ENCODE measurements around the gene LRCH2.

Gene LRCH2

GRCh38 chrX:115192244-115192700 lies 41.6 kb downstream of the LRCH2 start:
- no peak for DNase-seq

- DNase-seq, result no peak
Measured at GRCh38 chrX:115191490-115192243, 42.2 kb downstream of the LRCH2 start.

GRCh38 chrX:115190636-115191489 lies 43.0 kb downstream of the LRCH2 start:
- DNase-seq, result no peak

GRCh38 chrX:115189646-115190635 lies 44.0 kb downstream of the LRCH2 start:
- no peak for DNase-seq

- no peak for DNase-seq
Measured at GRCh38 chrX:115189110-115189509, 44.8 kb downstream of the LRCH2 start, which contains the start of gene RBMXL3. Gene RBMXL3, plus strand, starts transcription at chrX:115189410. Its CDS starts 32 bp downstream, at chrX:115189442.

GRCh38 chrX:115183980-115184379 lies 49.9 kb downstream of the LRCH2 start:
- no peak for DNase-seq

GRCh38 chrX:115178473-115178872 lies 55.4 kb downstream of the LRCH2 start:
- DNase-seq, result no peak

- DNase-seq, result no peak
Measured at GRCh38 chrX:115177932-115178331, 56.0 kb downstream of the LRCH2 start.

- DNase-seq, result no peak
Measured at GRCh38 chrX:115174548-115174947, 59.3 kb downstream of the LRCH2 start.

GRCh38 chrX:115173181-115173580 lies 60.7 kb downstream of the LRCH2 start:
- no peak for DNase-seq

- no peak for DNase-seq
Measured at GRCh38 chrX:115147220-115147619, 86.7 kb downstream of the LRCH2 start.

- no peak for DNase-seq
Measured at GRCh38 chrX:115142057-115142456, 91.8 kb downstream of the LRCH2 start.

GRCh38 chrX:115138040-115138439 lies 95.9 kb downstream of the LRCH2 start:
- no peak for DNase-seq

GRCh38 chrX:115134382-115134781 lies 99.5 kb downstream of the LRCH2 start:
- no peak for DNase-seq

GRCh38 chrX:115112411-115112810 lies 121.5 kb downstream of the LRCH2 start:
- DNase-seq, result no peak

GRCh38 chrX:115098897-115099296 lies 135.0 kb downstream of the LRCH2 start:
- no peak for DNase-seq

GRCh38 chrX:115093191-115093590 lies 140.7 kb downstream of the LRCH2 start:
- no peak for DNase-seq

GRCh38 chrX:115089419-115089818 lies 144.5 kb downstream of the LRCH2 start:
- no peak for DNase-seq

GRCh38 chrX:115068896-115069295 lies 165.0 kb downstream of the LRCH2 start:
- DNase-seq, result no peak

- no peak for DNase-seq
Measured at GRCh38 chrX:115067812-115068211, 166.1 kb downstream of the LRCH2 start.

GRCh38 chrX:115065304-115065703 lies 168.6 kb downstream of the LRCH2 start:
- no peak for DNase-seq

Data from CD4-positive, alpha-beta T cell treated with Interleukin-21 for 1 hour (primary cell).